Naive thymus-derived CD4-positive, alpha-beta T cell (primary cell): ENCODE data around the gene NKD1. TPM values are rescaled to one million over a fixed set of nuclear protein-coding genes. Genes with fewer than 3 reads are reported as not detected.
A peak's percentile ranks its signal among the peaks of the same experiment; 100 is the strongest.

Experiments used
- ATAC-seq: fragments of 150-1000 bp; cut with Tn5 transposase; 2 replicates; pipeline ENCODE4 v1.10.0; 2021; ENCODE audit warnings: mild to moderate bottlenecking, moderate library complexity
- CTCF ChIA-PET: fragments of 350-600 bp; sonication (Branson Sonifier 250); formaldehyde crosslinking; loops from one replicate; lab custom pipeline; 2021; ENCODE audit warnings: antibody characterized with exemption; lab: Charles Lee
- POLR2A ChIA-PET: fragments of 350-600 bp; sonication (Branson Sonifier 250); formaldehyde crosslinking; loops from one replicate; lab custom pipeline; 2021; ENCODE audit warnings: antibody characterized with exemption, inconsistent platforms; lab: Charles Lee
- DNase-seq, 9 donors: peaks; one replicate each; pipeline versions ENCODE4 v3.0.0 to v3.0.0-alpha.2; 2020 to 2022; ENCODE audit warnings: mixed read lengths in 1 of 9
- H3K27ac ChIP-seq: one replicate; pipeline ENCODE4 v1.7.0; 2013; ENCODE audit warnings: mild to moderate bottlenecking, low read depth, low read length, moderate library complexity
- H3K27me3 ChIP-seq, 2 donors: one replicate each; pipeline ENCODE4 v1.7.0; 2013; ENCODE audit warnings: low read length in 2 of 2, mild to moderate bottlenecking in 2 of 2, moderate library complexity in 2 of 2; ENCODE audit not compliant: control insufficient read depth in 2 of 2, insufficient read depth in 2 of 2
- H3K36me3 ChIP-seq, 3 experiments: 1 replicate in 2 of 3; 2 replicates in 1 of 3; pipeline ENCODE4 v1.7.0; 2013; ENCODE audit warnings: low read length in 3 of 3, mild to moderate bottlenecking in 3 of 3, moderate library complexity in 1 of 3; ENCODE audit not compliant: insufficient read depth in 3 of 3, control insufficient read depth in 2 of 3
- H3K4me1 ChIP-seq, 2 donors: one replicate each; pipeline ENCODE4 v1.7.0; 2013; ENCODE audit warnings: low read length in 2 of 2, mild to moderate bottlenecking in 2 of 2, moderate library complexity in 1 of 2; ENCODE audit not compliant: control insufficient read depth in 2 of 2, insufficient read depth in 2 of 2
- H3K4me3 ChIP-seq: 2 replicates; pipeline ENCODE4 v1.7.0; 2013; ENCODE audit warnings: mild to moderate bottlenecking, low read length
- H3K9me3 ChIP-seq, 3 experiments: 1 replicate in 2 of 3; 2 replicates in 1 of 3; pipeline ENCODE4 v1.7.0; 2013; ENCODE audit warnings: low read length in 3 of 3; ENCODE audit not compliant: control insufficient read depth in 2 of 3
- H3K27ac Mint-ChIP-seq, 9 donors: one replicate each; pipeline ENCODE4 v1.8.0; 2020 to 2022; ENCODE audit warnings: mixed read lengths in 9 of 9, mild to moderate bottlenecking in 8 of 9, moderate library complexity in 5 of 9, inconsistent platforms in 2 of 9
- H3K27me3 Mint-ChIP-seq, 5 donors: one replicate each; pipeline ENCODE4 v1.8.0; 2021 to 2022; ENCODE audit warnings: mixed read lengths in 5 of 5, mild to moderate bottlenecking in 1 of 5
- H3K36me3 Mint-ChIP-seq, 5 donors: one replicate each; pipeline ENCODE4 v1.8.0; 2020 to 2022; ENCODE audit warnings: mixed read lengths in 5 of 5, mild to moderate bottlenecking in 3 of 5, inconsistent platforms in 1 of 5
- H3K4me1 Mint-ChIP-seq, 7 donors: one replicate each; pipeline ENCODE4 v1.8.0; 2020 to 2022; ENCODE audit warnings: mixed read lengths in 7 of 7, mild to moderate bottlenecking in 3 of 7, inconsistent platforms in 1 of 7
- H3K4me3 Mint-ChIP-seq, 10 donors: one replicate each; pipeline ENCODE4 v1.8.0; 2020 to 2022; ENCODE audit warnings: mild to moderate bottlenecking in 10 of 10, mixed read lengths in 10 of 10, moderate library complexity in 6 of 10, inconsistent platforms in 2 of 10
- H3K9me3 Mint-ChIP-seq, 11 donors: one replicate each; pipeline ENCODE4 v1.8.0; 2020 to 2022; ENCODE audit warnings: mixed read lengths in 11 of 11, mild to moderate bottlenecking in 4 of 11, inconsistent platforms in 1 of 11, moderate library complexity in 1 of 11
- intact Hi-C, 2 donors: fragments of 100-400 bp; cut with micrococcal nuclease; formaldehyde crosslinking; loops; one replicate each; pipeline ENCODE4 v1.15.1; 2023
- polyA plus RNA-seq, 2 donors: library from polyadenylated mRNA; unstranded; fragments of 300-500 nt; fragmentation: Illumina TruSeq; gene quantifications; one replicate each; pipeline ENCODE4 v1.2.3, GENCODE V29; 2021
- total RNA-seq, 6 experiments: library from RNA in 5 of 6; stranded (reverse) in 5 of 6; gene quantifications; 1 replicate in 5 of 6; 2 replicates in 1 of 6; pipeline ENCODE4 v1.2.3 and lab custom pipeline; 2021 to 2026

The NKD1 gene
- total and polyA plus RNA-seq, 7 experiments from 2014 or later, result 0.36 to 7.9 (median 5.0) TPM

GRCh38 chr16:50539053-50539695, 9.0 kb upstream of the NKD1 start:
- CTCF ChIA-PET, result no interaction called here

GRCh38 chr16:50539822-50540710, 8.1 kb upstream of the NKD1 start:
- Mint-ChIP-seq H3K27me3 (peaks cover 0 to 36% (median 0%) of the 10 kb centered on the region in 5 donors), H3K9me3 (peaks cover 0 to 19% (median 9%) of the 10 kb centered on the region in 11 donors), H3K4me3 (no peak overlapping the region), H3K36me3 (peaks cover 0 to 15% (median 7%) of the 10 kb centered on the region in 5 donors), H3K27ac (peak overlapping the region in 2 of 9 donors; percentile 63 to 64), H3K4me1 (peaks cover 0 to 10% (median 8%) of the 10 kb centered on the region in 7 donors)
- no peak overlapping the region for H3K4me3 ChIP-seq
- H3K9me3 ChIP-seq, result peaks cover 0 to 8% (median 0%) of the 10 kb centered on the region in 3 experiments
- no peak for ATAC-seq
- no peak for DNase-seq
- POLR2A ChIA-PET, result no interaction called here
- H3K27me3 ChIP-seq, result no peaks in the 10 kb centered on the region
- intact Hi-C loops, result no loop called here
- no peaks in the 10 kb centered on the region for H3K4me1 ChIP-seq
- no peak overlapping the region for H3K27ac ChIP-seq
- H3K36me3 ChIP-seq, result no peaks in the 10 kb centered on the region
- CTCF ChIA-PET, result no interaction called here

More at GRCh38 chr16:50539053-50539695, 9.0 kb upstream of the NKD1 start:
- Histone ChIP-seq H3K4me3 (no peak overlapping the region), H3K27me3 (no peaks in the 10 kb centered on the region), H3K4me1 (no peaks in the 10 kb centered on the region), H3K9me3 (peaks cover 0 to 8% (median 0%) of the 10 kb centered on the region in 3 experiments), H3K27ac (no peak overlapping the region), H3K36me3 (no peaks in the 10 kb centered on the region)
- Mint-ChIP-seq H3K27ac (no peak overlapping the region), H3K4me3 (no peak overlapping the region), H3K27me3 (peaks cover 0 to 27% (median 0%) of the 10 kb centered on the region in 5 donors), H3K36me3 (peaks cover 0 to 11% (median 5%) of the 10 kb centered on the region in 5 donors), H3K4me1 (peaks cover 0 to 5% (median under 1%) of the 10 kb centered on the region in 7 donors), H3K9me3 (peaks cover 0 to 14% (median 7%) of the 10 kb centered on the region in 11 donors)
- ATAC-seq (no peak), DNase-seq (no peak)
- POLR2A ChIA-PET, result no interaction called here
- intact Hi-C loops, result no loop called here

- Histone ChIP-seq H3K9me3 (peaks cover 0 to 8% (median 0%) of the 10 kb centered on the region in 3 experiments), H3K4me1 (no peaks in the 10 kb centered on the region), H3K36me3 (no peaks in the 10 kb centered on the region), H3K27me3 (no peaks in the 10 kb centered on the region), H3K27ac (no peak overlapping the region), H3K4me3 (no peak overlapping the region)
- H3K4me3 Mint-ChIP-seq, result peak overlapping the region in 1 of 10 donors; percentile 12
- H3K27ac Mint-ChIP-seq, result peak overlapping the region in 2 of 9 donors; percentile 63 to 64
- peaks cover 0 to 15% (median 7%) of the 10 kb centered on the region in 5 donors for H3K36me3 Mint-ChIP-seq
- intact Hi-C loops, result no loop called here
- ChIA-PET CTCF (no interaction called here), POLR2A (no interaction called here)
- H3K27me3 Mint-ChIP-seq, result peaks cover 0 to 42% (median 0%) of the 10 kb centered on the region in 5 donors
- H3K9me3 Mint-ChIP-seq, result peaks cover 0 to 19% (median 9%) of the 10 kb centered on the region in 11 donors
- no peak for DNase-seq
- no peak for ATAC-seq
- H3K4me1 Mint-ChIP-seq, result peaks cover 0 to 13% (median 9%) of the 10 kb centered on the region in 7 donors
Measured at GRCh38 chr16:50540711-50541007, 7.5 kb upstream of the NKD1 start.

GRCh38 chr16:50542703-50543102, 5.5 kb upstream of the NKD1 start:
- H3K4me3 ChIP-seq, result no peak overlapping the region
- H3K4me1 Mint-ChIP-seq, result peaks cover 4 to 33% (median 14%) of the 10 kb centered on the region in 7 donors
- DNase-seq (no peak), ATAC-seq (no peak)
- CTCF ChIA-PET, result interaction anchor here (1.2 to 1.5 kb wide), 2 partner anchors 11 to 123 kb away, joined by 3 read pairs; no protein-coding TSS in a partner anchor
- peaks cover 0 to 20% (median 9%) of the 10 kb centered on the region in 11 donors for H3K9me3 Mint-ChIP-seq
- no peaks in the 10 kb centered on the region for H3K27me3 ChIP-seq
- H3K4me3 Mint-ChIP-seq, result no peak overlapping the region
- peaks cover 0 to 15% (median 7%) of the 10 kb centered on the region in 5 donors for H3K36me3 Mint-ChIP-seq
- H3K9me3 ChIP-seq, result peaks cover 0 to 8% (median 0%) of the 10 kb centered on the region in 3 experiments
- peaks cover 0 to 53% (median 0%) of the 10 kb centered on the region in 5 donors for H3K27me3 Mint-ChIP-seq
- POLR2A ChIA-PET, result no interaction called here
- no peak overlapping the region for H3K27ac ChIP-seq
- intact Hi-C loops, result loop anchor here in 1 of 2 donors (1.0 kb wide), 1 partner anchor 12 kb away; no protein-coding TSS in a partner anchor
- H3K36me3 ChIP-seq, result no peaks in the 10 kb centered on the region
- peak overlapping the region in 1 of 9 donors; percentile 22 for H3K27ac Mint-ChIP-seq
- H3K4me1 ChIP-seq, result peaks cover 9% of the 10 kb centered on the region in 2 donors

GRCh38 chr16:50546125-50546524, 2.1 kb upstream of the NKD1 start:
- H3K4me1 Mint-ChIP-seq, result peaks cover 14 to 54% (median 35%) of the 10 kb centered on the region in 7 donors
- peaks cover 0 to 15% (median 7%) of the 10 kb centered on the region in 5 donors for H3K36me3 Mint-ChIP-seq
- H3K27me3 ChIP-seq, result no peaks in the 10 kb centered on the region
- intact Hi-C loops, result loop anchor here (2.0 to 5.0 kb wide), 11 partner anchors 41 to 1084 kb away; partner anchors contain the start of genes ADCY7 (in 2 of the 2), CNEP1R1 (in 1 of the 2) and SNX20 (in 1 of the 2)
- H3K4me1 ChIP-seq, result peaks cover 9 to 26% of the 10 kb centered on the region in 2 donors
- peaks cover 0 to 72% (median 0%) of the 10 kb centered on the region in 5 donors for H3K27me3 Mint-ChIP-seq
- no peak overlapping the region for H3K27ac ChIP-seq
- peak overlapping the region in 6 of 9 donors; percentile 3 to 57 (median 16) for H3K27ac Mint-ChIP-seq
- peaks cover 0 to 20% (median 9%) of the 10 kb centered on the region in 11 donors for H3K9me3 Mint-ChIP-seq
- ATAC-seq (no peak), DNase-seq (no peak)
- peak overlapping the region in 3 of 10 donors; percentile 9 to 26 (median 21) for H3K4me3 Mint-ChIP-seq
- ChIA-PET CTCF (no interaction called here), POLR2A (no interaction called here)
- H3K9me3 ChIP-seq, result peaks cover 0 to 8% (median 0%) of the 10 kb centered on the region in 3 experiments
- H3K4me3 ChIP-seq, result no peak overlapping the region
- no peaks in the 10 kb centered on the region for H3K36me3 ChIP-seq
